ENCODE results near the gene SPINDOC. TPM values are rescaled to one million over a fixed set of nuclear protein-coding genes. Genes with fewer than 3 reads are reported as not detected.

The SPINDOC gene
- total RNA-seq, 1 donor from 2014 or later: 32.2 TPM

DNA sequence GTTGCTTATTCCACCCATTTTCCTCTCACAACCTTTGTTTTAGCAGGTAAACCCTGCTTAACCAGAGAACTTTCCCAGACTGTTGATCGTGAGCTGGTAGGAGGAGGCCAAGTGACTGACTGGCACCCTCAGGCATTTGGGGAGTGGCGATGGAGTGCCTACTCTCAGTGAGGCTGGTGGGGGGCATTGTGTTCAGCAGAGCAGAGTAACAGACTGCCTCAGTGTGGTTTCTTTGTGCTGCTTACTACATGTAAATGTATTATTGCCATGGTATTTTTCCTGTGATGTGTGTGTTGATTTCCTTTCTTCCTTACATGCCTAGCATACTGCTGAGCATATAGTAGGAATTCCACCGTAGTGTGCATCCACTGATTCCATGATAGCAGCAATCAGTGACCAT lies 28.3 kb downstream of the SPINDOC start:
- Mint-ChIP-seq H3K4me1 (ENCODE audit: low read depth) (peaks cover 57% of the 10 kb centered on the region), H3K4me3 (ENCODE audit: unreplicated experiment) (peak overlapping the region; percentile 93), H3K27ac (ENCODE audit: unreplicated experiment) (peak overlapping the region; percentile 84), H3K36me3 (ENCODE audit: low read depth) (peaks cover 2% of the 10 kb centered on the region), H3K27me3 (ENCODE audit: low read depth) (no peaks in the 10 kb centered on the region), H3K9me3 (ENCODE audit: low read depth) (no peaks in the 10 kb centered on the region)
- TF ChIP-seq, protein P1, sequence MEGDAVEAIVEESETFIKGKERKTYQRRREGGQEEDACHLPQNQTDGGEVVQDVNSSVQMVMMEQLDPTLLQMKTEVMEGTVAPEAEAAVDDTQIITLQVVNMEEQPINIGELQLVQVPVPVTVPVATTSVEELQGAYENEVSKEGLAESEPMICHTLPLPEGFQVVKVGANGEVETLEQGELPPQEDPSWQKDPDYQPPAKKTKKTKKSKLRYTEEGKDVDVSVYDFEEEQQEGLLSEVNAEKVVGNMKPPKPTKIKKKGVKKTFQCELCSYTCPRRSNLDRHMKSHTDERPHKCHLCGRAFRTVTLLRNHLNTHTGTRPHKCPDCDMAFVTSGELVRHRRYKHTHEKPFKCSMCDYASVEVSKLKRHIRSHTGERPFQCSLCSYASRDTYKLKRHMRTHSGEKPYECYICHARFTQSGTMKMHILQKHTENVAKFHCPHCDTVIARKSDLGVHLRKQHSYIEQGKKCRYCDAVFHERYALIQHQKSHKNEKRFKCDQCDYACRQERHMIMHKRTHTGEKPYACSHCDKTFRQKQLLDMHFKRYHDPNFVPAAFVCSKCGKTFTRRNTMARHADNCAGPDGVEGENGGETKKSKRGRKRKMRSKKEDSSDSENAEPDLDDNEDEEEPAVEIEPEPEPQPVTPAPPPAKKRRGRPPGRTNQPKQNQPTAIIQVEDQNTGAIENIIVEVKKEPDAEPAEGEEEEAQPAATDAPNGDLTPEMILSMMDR (IDR thresholded peaks at IDR 0.05): no peak
- peak; percentile 81 for DNase-seq (ENCODE audit: low spot score)

DNA sequence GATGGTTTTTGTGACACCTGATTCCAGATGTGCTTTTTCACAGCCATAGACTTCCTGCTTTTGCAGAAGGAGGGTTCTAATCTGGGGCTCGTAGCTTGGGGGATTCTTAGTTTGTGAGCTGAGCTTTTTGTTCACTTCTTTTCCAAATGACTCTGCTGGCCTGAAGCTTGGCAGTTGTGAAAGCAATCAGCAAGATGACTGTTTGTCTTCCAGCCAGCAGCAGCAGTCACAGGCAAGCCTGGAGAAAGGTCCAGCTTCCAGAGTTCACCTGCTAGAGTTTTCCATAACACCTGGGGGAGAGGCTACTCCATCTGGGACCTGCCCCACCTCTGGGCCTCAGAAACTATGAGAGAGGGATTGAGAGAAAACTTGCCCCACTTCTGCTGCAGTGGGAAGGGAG lies 29.8 kb downstream of the SPINDOC start:
- no peak overlapping the region for H3K27ac Mint-ChIP-seq (ENCODE audit: unreplicated experiment)
- peaks cover 2% of the 10 kb centered on the region for H3K36me3 Mint-ChIP-seq (ENCODE audit: low read depth)
- H3K4me3 Mint-ChIP-seq (ENCODE audit: unreplicated experiment): no peak overlapping the region
- H3K4me1 Mint-ChIP-seq (ENCODE audit: low read depth): peaks cover 52% of the 10 kb centered on the region
- no peaks in the 10 kb centered on the region for H3K27me3 Mint-ChIP-seq (ENCODE audit: low read depth)
- H3K9me3 Mint-ChIP-seq (ENCODE audit: low read depth): no peaks in the 10 kb centered on the region
- TF ChIP-seq, protein P1 (IDR thresholded peaks at IDR 0.05): no peak
- DNase-seq (ENCODE audit: low spot score): peak; percentile 15

DNA sequence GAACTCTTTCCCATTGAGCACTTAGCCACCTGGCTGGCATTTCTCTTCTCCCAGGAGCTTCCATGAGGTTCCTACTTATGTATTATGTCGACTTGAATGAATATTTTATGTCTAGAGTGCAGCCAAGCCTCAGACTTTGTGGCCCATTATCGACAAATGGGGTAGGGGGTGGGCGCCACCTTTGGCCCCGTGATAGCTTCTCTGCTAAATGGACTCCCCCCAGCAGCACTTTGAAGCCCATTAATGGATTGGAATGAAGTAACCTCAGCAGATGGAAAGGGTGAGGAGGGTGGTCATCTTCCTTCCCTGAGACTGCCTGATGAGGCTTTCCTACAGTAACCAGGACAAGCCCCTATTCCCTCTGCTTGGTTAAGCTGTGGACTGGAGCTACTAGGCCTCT lies 31.6 kb downstream of the SPINDOC start:
- TF ChIP-seq, protein P1 (IDR thresholded peaks at IDR 0.05): no peak
- Mint-ChIP-seq H3K27ac (ENCODE audit: unreplicated experiment) (peak overlapping the region; percentile 65), H3K9me3 (ENCODE audit: low read depth) (no peaks in the 10 kb centered on the region), H3K27me3 (ENCODE audit: low read depth) (no peaks in the 10 kb centered on the region), H3K36me3 (ENCODE audit: low read depth) (peaks cover 2% of the 10 kb centered on the region), H3K4me3 (ENCODE audit: unreplicated experiment) (no peak overlapping the region), H3K4me1 (ENCODE audit: low read depth) (peaks cover 46% of the 10 kb centered on the region)
- peak; percentile 19 for DNase-seq (ENCODE audit: low spot score)

DNA sequence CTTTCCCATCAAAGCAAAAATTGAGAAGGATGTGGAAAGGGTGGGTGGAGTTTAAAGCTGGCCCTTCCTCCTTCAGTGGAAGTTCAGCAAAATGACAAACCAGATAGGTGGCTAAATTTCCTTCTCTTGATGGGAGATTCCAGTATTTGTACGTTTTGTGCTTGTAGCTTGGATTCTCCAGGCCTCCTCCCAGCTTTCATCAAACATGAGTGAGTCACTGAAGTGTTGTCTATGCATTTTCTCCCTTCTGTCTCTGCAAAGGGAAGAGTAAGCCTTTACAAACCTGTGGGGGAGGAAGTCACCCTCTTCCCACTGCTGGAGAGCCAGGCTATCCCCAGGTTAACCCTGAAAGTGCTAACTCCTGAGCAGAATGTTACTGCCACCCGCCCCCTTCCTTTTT lies 32.0 kb downstream of the SPINDOC start:
- no peak overlapping the region for H3K4me3 Mint-ChIP-seq (ENCODE audit: unreplicated experiment)
- H3K27ac Mint-ChIP-seq (ENCODE audit: unreplicated experiment): peak overlapping the region; percentile 65
- peak; percentile 18 for DNase-seq (ENCODE audit: low spot score)
- H3K27me3 Mint-ChIP-seq (ENCODE audit: low read depth): no peaks in the 10 kb centered on the region
- H3K36me3 Mint-ChIP-seq (ENCODE audit: low read depth): peaks cover 2% of the 10 kb centered on the region
- peaks cover 41% of the 10 kb centered on the region for H3K4me1 Mint-ChIP-seq (ENCODE audit: low read depth)
- TF ChIP-seq, protein P1 (IDR thresholded peaks at IDR 0.05): no peak
- H3K9me3 Mint-ChIP-seq (ENCODE audit: low read depth): no peaks in the 10 kb centered on the region

DNA sequence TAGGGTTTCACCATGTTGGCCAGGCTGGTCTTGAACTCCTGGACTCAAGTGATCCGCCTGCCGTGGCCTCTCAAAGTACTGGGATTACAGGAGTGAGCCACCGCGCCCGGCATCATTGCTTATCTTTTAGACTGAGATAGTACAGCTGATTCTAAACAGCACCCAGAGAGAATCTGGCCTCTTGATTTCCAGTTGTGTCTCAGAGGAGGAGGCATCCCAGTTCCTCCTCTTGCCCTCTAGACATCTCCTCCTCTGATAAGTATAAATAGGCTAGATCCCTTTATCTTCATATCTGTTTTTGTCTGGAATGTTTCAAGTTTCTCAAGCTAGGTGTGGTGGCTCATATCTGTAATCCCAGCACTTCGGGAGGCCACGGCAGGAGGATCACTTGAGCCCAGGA lies 32.7 kb downstream of the SPINDOC start:
- Mint-ChIP-seq H3K9me3 (ENCODE audit: low read depth) (no peaks in the 10 kb centered on the region), H3K36me3 (ENCODE audit: low read depth) (peaks cover 2% of the 10 kb centered on the region), H3K4me3 (ENCODE audit: unreplicated experiment) (no peak overlapping the region), H3K27ac (ENCODE audit: unreplicated experiment) (no peak overlapping the region), H3K27me3 (ENCODE audit: low read depth) (no peaks in the 10 kb centered on the region), H3K4me1 (ENCODE audit: low read depth) (peaks cover 35% of the 10 kb centered on the region)
- DNase-seq (ENCODE audit: low spot score): peak; percentile 68
- TF ChIP-seq, protein P1 (IDR thresholded peaks at IDR 0.05): no peak
